ENCODE results near the gene UBR2. TPM values are rescaled to one million over a fixed set of nuclear protein-coding genes. Genes with fewer than 3 reads are reported as not detected.
A peak's percentile ranks its signal among the peaks of the same experiment; 100 is the strongest.

UBR2 gene
- total and polyA plus RNA-seq, 7 donors: 9.4 to 40.2 (median 33.6) TPM

GRCh38 chr6:42735976-42736375 lies 172.1 kb downstream of the UBR2 start:
- Histone ChIP-seq H3K9me3 (no peaks in the 10 kb centered on the region), H3K4me3 (no peak overlapping the region), H3K36me3 (ENCODE audit: insufficient read depth in 1 of 2, low read depth in 1 of 2) (no peaks in the 10 kb centered on the region), H3K27ac (no peak overlapping the region), H3K27me3 (ENCODE audit: insufficient read depth in 3 of 3, low read length in 2 of 3) (no peaks in the 10 kb centered on the region), H3K4me1 (no peaks in the 10 kb centered on the region)
- DNase-seq (no peak), ATAC-seq (no peak)
- WGBS, 3 donors: 86 to 96% (median 93%) methylated on average over 3 of the region's 3 CpGs
- intact Hi-C loops (cut with DNase I): no loop called here
- no peak for TF ChIP-seq CTCF (IDR thresholded peaks at IDR 0.05)

- peaks cover 20% of the 10 kb centered on the region for H3K4me1 ChIP-seq
- intact Hi-C loops (cut with DNase I): no loop called here
- H3K27ac ChIP-seq: no peak overlapping the region
- DNase-seq: no peak
- H3K36me3 ChIP-seq (ENCODE audit: insufficient read depth in 1 of 2, low read depth in 1 of 2): no peaks in the 10 kb centered on the region
- no peaks in the 10 kb centered on the region for H3K9me3 ChIP-seq
- H3K27me3 ChIP-seq (ENCODE audit: insufficient read depth in 3 of 3, low read length in 2 of 3): no peaks in the 10 kb centered on the region
- no peak for TF ChIP-seq CTCF (IDR thresholded peaks at IDR 0.05)
- no peak for ATAC-seq
- 55 to 58% (median 57%) methylated on average over 3 of the region's 3 CpGs for WGBS, 3 donors
- H3K4me3 ChIP-seq: no peak overlapping the region
Measured at GRCh38 chr6:42740725-42741124, 176.9 kb downstream of the UBR2 start.

- Histone ChIP-seq H3K27ac (peak overlapping the region; percentile 99), H3K4me3 (no peak overlapping the region), H3K4me1 (peaks cover 20% of the 10 kb centered on the region), H3K36me3 (ENCODE audit: insufficient read depth in 1 of 2, low read depth in 1 of 2) (no peaks in the 10 kb centered on the region), H3K27me3 (ENCODE audit: insufficient read depth in 3 of 3, low read length in 2 of 3) (no peaks in the 10 kb centered on the region), H3K9me3 (no peaks in the 10 kb centered on the region)
- DNase-seq: no peak
- intact Hi-C loops (cut with DNase I): no loop called here
- ATAC-seq: no peak
- TF ChIP-seq CTCF (IDR thresholded peaks at IDR 0.05): no peak
- WGBS, 3 donors: 67 to 73% (median 72%) methylated on average over 5 of the region's 5 CpGs
Measured at GRCh38 chr6:42742116-42742894, 178.5 kb downstream of the UBR2 start.

Other genes starting within 250 kb of the UBR2 start
- under 1 TPM; 0.34 to 0.99 (median 0.62) TPM for gene TRERF1, start 112.1 kb upstream of the UBR2 start, total RNA-seq
- gene TRERF1, start 112.1 kb upstream of the UBR2 start, polyA plus RNA-seq: under 1 TPM; 0.21 to 0.44 (median 0.33) TPM
- 1 to 10 TPM; 1.8 to 4.9 (median 3.1) TPM for gene PRPH2, start 158.6 kb downstream of the UBR2 start, total RNA-seq
- 1 to 10 TPM in 1 of 3 donors, under 1 TPM in 2; 0.13 to 2.8 (median 0.66) TPM for gene PRPH2, start 158.6 kb downstream of the UBR2 start, polyA plus RNA-seq
- 10 to 100 TPM; 17.0 to 26.9 (median 18.9) TPM for gene TBCC, start 182.1 kb downstream of the UBR2 start, total RNA-seq
- 10 to 100 TPM; 13.1 to 41.3 (median 29.8) TPM for gene TBCC, start 182.1 kb downstream of the UBR2 start, polyA plus RNA-seq
- gene BICRAL, start 218.0 kb downstream of the UBR2 start, total RNA-seq: 10 to 100 TPM in 2 of 4 donors, 1 to 10 TPM in 2; 6.2 to 12.2 (median 10.5) TPM
- gene BICRAL, start 218.0 kb downstream of the UBR2 start, polyA plus RNA-seq: 1 to 10 TPM; 2.8 to 5.0 (median 2.9) TPM